Ramos (cell line): ENCODE measurements around the gene MAGI2.

ENCODE experiments used
- in situ Hi-C: fragments of 300-500 bp; cut with MboI; formaldehyde crosslinking; loops from one replicate; pipeline ENCODE4 v1.14.3; 2022; ENCODE audit warnings: low sequenced_read_pairs; ENCODE audit not compliant: unreplicated experiment

MAGI2 gene

DNA sequence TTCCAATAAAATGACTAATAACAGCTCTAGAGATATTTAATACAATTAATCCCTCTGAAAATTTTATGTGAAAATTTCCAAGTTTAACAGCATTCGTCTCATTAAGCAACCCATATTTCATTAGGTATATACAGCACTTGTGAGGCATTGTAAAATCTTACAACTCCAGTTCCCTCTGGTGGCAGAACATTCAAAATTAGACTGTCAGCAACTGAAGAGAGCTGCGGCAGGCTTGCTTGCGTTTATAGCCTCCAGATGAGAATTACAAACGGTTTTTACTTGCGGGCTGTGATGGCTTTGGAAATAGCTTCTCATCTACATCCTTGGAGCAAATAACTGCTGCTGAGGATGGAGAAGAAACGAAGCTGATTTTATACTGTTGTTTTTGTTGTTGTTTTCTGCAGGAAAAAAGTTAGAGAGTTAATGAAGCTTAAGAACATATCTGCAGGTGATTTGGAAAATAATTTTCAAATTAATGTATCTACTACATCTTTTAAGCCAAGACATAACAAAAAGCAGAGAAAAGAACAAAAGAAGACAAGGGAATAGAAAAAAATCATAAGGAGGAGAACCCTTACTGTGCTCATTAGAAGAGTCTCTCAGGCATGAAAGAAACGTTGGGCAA lies 171.3 kb downstream of the MAGI2 start:
- in situ Hi-C loops, result no loop called here

GRCh38 chr7:79281426-79281825 lies 172.0 kb downstream of the MAGI2 start:
- in situ Hi-C loops, result no loop called here

DNA sequence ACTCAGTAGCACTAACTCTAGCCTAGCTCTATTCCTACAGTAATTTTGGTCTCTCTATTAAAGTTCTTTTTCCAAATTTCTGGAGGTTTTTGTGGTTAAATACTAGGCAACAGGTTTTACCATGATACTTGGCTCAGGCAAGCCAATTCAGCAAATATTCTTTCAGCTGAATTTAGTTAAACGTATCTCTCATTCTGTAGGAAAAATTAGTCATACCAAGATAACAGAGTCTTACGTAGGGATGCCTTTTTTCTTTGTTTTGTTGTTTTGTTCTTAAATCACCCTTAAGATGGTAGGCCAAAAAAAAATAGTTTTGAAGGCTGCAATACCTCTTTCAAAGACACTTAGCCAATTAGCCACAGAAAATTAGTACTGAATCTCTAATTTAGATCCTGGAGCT lies 180.5 kb downstream of the MAGI2 start:
- in situ Hi-C loops, result no loop called here

DNA sequence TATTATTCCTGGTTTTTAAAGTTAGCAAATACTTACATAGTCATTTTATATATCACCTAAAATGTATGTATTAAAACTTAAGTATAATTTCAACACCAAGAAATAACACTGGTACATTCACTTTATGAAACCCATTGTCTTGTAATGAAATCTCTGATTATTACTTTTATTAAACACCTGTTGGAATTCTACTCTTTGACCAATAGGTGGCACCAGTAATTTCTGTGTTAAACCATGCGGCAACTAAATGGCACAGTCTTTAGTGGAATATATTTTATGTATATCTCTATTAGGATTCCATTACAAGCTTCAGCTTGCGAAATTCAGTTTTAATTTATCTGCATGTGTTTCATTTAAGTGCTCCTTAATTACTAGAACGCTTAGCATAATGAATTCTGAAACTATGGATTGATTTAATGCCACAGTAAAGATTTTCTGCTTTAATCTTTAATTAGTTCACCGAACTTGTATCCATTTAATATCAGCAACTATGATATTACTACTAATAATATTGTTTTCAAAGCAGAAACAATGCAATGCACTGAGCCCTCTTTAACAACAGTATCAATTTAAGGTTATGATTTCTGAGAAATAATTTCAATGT lies 181.3 kb downstream of the MAGI2 start:
- in situ Hi-C loops, result no loop called here

DNA sequence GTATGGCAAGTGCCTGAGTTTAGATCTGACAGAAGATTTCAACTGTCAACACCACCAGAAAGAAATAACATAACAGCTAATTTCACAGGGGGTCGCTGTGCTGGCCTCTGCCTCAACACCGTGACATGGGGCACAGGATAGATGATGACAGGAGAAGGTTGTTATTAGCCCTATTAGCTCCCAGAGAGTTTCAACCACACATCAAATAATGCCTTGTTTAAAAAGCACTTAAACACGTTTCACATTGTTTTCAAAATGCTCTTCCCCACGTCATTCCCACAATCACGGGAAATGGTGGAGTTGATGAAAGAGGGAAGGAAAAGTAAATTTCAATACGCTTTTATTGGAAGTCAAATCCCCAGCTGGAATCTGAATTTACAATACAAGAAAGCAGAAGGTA lies 184.7 kb downstream of the MAGI2 start:
- in situ Hi-C loops, result no loop called here

GRCh38 chr7:79258826-79259225 lies 194.6 kb downstream of the MAGI2 start:
- in situ Hi-C loops, result no loop called here

GRCh38 chr7:79257959-79258358 lies 195.5 kb downstream of the MAGI2 start:
- in situ Hi-C loops, result no loop called here

GRCh38 chr7:79245623-79246249 lies 207.7 kb downstream of the MAGI2 start:
- in situ Hi-C loops, result no loop called here

- in situ Hi-C loops, result no loop called here
Measured at GRCh38 chr7:79244482-79244881, 209.0 kb downstream of the MAGI2 start.

DNA sequence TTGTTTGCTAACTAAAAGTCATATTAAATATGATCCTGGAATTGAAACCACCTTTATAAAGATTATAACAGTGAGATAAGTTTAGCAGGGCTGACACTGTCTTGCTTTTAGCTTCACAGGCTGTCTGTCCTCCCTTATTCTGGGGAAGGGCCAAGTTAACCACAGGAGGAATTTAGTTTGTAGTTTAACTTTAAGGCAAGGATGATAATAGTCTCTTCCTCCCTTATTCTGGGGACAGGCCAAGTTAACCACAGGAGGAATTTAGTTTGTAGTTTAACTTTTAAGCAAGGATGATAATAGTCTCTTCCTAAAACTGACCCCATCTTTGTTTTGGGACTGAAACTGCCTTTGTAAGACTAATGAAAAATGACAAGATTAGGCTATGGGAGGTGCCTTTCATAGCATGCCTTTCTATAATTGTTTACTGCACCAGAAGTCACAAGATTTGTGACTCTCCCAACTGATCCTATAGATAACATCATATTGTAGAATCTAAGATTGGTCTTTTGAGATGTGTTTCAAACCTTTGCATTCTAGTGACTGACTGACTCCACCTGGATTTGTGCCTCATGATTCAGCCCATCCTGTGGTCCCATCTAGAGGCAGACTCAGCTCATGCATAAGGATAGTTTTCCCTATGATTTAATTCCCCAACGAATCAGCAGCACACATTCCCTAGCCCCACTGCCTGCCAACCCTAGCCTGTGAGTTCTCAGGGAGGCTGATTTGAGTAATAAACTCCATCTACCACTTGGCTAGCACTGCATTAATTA lies 212.0 kb downstream of the MAGI2 start:
- in situ Hi-C loops, result no loop called here

GRCh38 chr7:79240413-79240812 lies 213.1 kb downstream of the MAGI2 start:
- in situ Hi-C loops, result no loop called here

- in situ Hi-C loops, result no loop called here
Measured at GRCh38 chr7:79236352-79237028, 217.0 kb downstream of the MAGI2 start.

- in situ Hi-C loops, result no loop called here
Measured at GRCh38 chr7:79227044-79227443, 226.4 kb downstream of the MAGI2 start.

GRCh38 chr7:79221211-79221610 lies 232.3 kb downstream of the MAGI2 start:
- in situ Hi-C loops, result no loop called here

- in situ Hi-C loops, result no loop called here
Measured at GRCh38 chr7:79217976-79218626, 235.4 kb downstream of the MAGI2 start.

DNA sequence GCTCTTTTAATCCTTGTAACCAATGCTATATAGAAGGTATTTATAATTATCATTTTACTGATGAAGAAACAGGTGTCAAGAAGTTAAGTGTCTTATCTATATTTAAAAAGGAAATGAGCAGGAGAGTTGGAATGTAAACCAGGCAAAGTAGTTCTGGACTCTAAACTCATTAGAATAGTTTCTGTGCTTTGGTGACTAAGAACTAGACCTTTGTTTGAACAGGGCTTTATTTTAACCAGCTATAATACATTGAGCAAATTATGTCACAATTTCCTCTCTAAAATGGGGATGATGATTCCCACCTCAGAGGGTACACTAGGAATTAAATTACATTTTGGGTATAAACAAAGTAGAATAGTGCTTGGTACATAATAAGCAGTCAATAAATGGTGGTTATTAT lies 236.0 kb downstream of the MAGI2 start:
- in situ Hi-C loops, result no loop called here

GRCh38 chr7:79216236-79216635 lies 237.2 kb downstream of the MAGI2 start:
- in situ Hi-C loops, result no loop called here

- in situ Hi-C loops, result no loop called here
Measured at GRCh38 chr7:79212334-79212733, 241.1 kb downstream of the MAGI2 start.

DNA sequence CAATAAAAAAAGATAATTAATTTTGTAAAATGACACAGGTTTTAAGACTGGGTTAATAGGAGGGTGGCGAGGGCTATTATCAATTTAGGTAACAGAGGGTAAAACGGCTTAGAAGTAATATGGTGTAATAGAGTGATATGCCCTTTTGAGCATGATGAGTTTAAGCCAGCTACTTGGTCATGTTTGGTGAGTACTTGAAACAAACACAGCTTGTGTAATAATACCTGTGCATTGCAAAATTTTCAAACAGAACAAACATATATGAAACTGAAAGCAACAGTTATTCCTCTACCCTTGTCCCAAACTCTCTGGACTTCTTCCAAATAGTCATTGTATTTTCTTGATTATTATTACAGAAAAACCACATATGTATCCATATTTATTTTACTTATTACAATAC lies 241.7 kb downstream of the MAGI2 start:
- in situ Hi-C loops, result no loop called here

- in situ Hi-C loops, result no loop called here
Measured at GRCh38 chr7:79199961-79200360, 253.5 kb downstream of the MAGI2 start.
